OCI-LY1 (cell line): Measurements from ENCODE around the gene RBM25.
A peak's percentile ranks its signal among the peaks of the same experiment; 100 is the strongest.

Experiments used
- H2AFZ ChIP-seq: fragments of 200-600 bp; sonication (generic), shearing (Covaris generic); 2 replicates; pipeline ENCODE4 v1.6.0; 2014; ENCODE audit warnings: antibody characterized with exemption, mild to moderate bottlenecking, low read length
- H3F3A ChIP-seq: fragments of 200-600 bp; sonication (generic), shearing (Covaris generic); 2 replicates; pipeline ENCODE4 v1.6.0; 2014; ENCODE audit warnings: mild to moderate bottlenecking, antibody characterized with exemption, low read length, moderate library complexity; ENCODE audit not compliant: insufficient read depth
- H3K27ac ChIP-seq: fragments of 200-600 bp; sonication (generic); 2 replicates; pipeline ENCODE4 v1.5.1; 2014; ENCODE audit warnings: low read length, mixed run types, mild to moderate bottlenecking, low read depth; ENCODE audit not compliant: poor library complexity, severe bottlenecking
- H3K27me3 ChIP-seq: fragments of 200-600 bp; sonication (generic); 2 replicates; pipeline ENCODE4 v1.6.0; 2014; ENCODE audit warnings: antibody characterized with exemption, mild to moderate bottlenecking, low read length, moderate library complexity; ENCODE audit not compliant: insufficient read depth
- H3K36me3 ChIP-seq: fragments of 200-600 bp; sonication (generic); 2 replicates; pipeline ENCODE4 v1.6.1; 2014; ENCODE audit warnings: mild to moderate bottlenecking, antibody characterized with exemption, low read length, moderate library complexity, mixed read lengths; ENCODE audit not compliant: insufficient read depth
- H3K4me1 ChIP-seq: fragments of 200-600 bp; sonication (generic); 2 replicates; pipeline ENCODE4 v1.5.1; 2014; ENCODE audit warnings: mild to moderate bottlenecking, low read length, moderate library complexity; ENCODE audit not compliant: insufficient read depth, severe bottlenecking
- H3K4me2 ChIP-seq: fragments of 200-600 bp; sonication (generic), shearing (Covaris generic); 2 replicates; pipeline ENCODE4 v1.6.1; 2014; ENCODE audit warnings: low read length
- H3K4me3 ChIP-seq: fragments of 200-600 bp; sonication (generic); 2 replicates; pipeline ENCODE4 v1.5.1; 2014; ENCODE audit warnings: low read length, low read depth, mild to moderate bottlenecking, mixed read lengths; ENCODE audit not compliant: poor library complexity, severe bottlenecking
- H3K79me2 ChIP-seq: fragments of 200-600 bp; shearing (Covaris generic); 2 replicates; pipeline ENCODE4 v1.6.1; 2016; ENCODE audit warnings: mixed run types, low read length, mixed read lengths; ENCODE audit not compliant: insufficient read depth
- H3K9ac ChIP-seq: fragments of 200-600 bp; sonication (generic), shearing (Covaris generic); 2 replicates; pipeline ENCODE4 v1.6.1; 2014; ENCODE audit warnings: mild to moderate bottlenecking, low read length, mixed read lengths
- H3K9me2 ChIP-seq: fragments of 200-600 bp; sonication (generic), shearing (Covaris generic); 2 replicates; pipeline ENCODE4 v1.6.1; 2014; ENCODE audit warnings: low read depth, mild to moderate bottlenecking, low read length, mixed read lengths
- H3K9me3 ChIP-seq: fragments of 200-600 bp; shearing (Covaris generic); 2 replicates; pipeline ENCODE4 v1.6.1; 2014; ENCODE audit warnings: low read length, mixed read lengths
- H4K20me1 ChIP-seq: fragments of 200-600 bp; sonication (generic), shearing (Covaris generic); 2 replicates; pipeline ENCODE4 v1.6.0; 2016; ENCODE audit warnings: mild to moderate bottlenecking, low read length; ENCODE audit not compliant: insufficient read depth
- CTCF ChIP-seq: fragments of 200-600 bp; sonication (generic), shearing (Covaris generic); IDR thresholded peaks from 2 replicates; pipeline ENCODE4 v1.5.1; 2017; ENCODE audit warnings: mild to moderate bottlenecking, antibody characterized with exemption, low read length, moderate library complexity, mixed read lengths
- EZH2 ChIP-seq: fragments of 200-600 bp; sonication (generic), shearing (Covaris generic); IDR thresholded peaks from 2 replicates; pipeline ENCODE4 v1.8.0; 2017; ENCODE audit warnings: borderline replicate concordance, mixed run types, mild to moderate bottlenecking, antibody characterized with exemption, low read length, moderate library complexity, mixed read lengths

Gene RBM25

GRCh38 chr14:73125746-73126145, 67.4 kb downstream of the RBM25 start:
- Histone ChIP-seq H3F3A (no peaks in the 10 kb centered on the region), H3K79me2 (no peaks in the 10 kb centered on the region), H3K4me3 (no peak overlapping the region), H3K4me2 (no peak overlapping the region), H3K36me3 (peaks cover 49% of the 10 kb centered on the region), H3K9me2 (no peaks in the 10 kb centered on the region), H3K9ac (no peak overlapping the region), H2AFZ (no peak overlapping the region), H4K20me1 (no peaks in the 10 kb centered on the region), H3K27me3 (no peaks in the 10 kb centered on the region), H3K9me3 (no peaks in the 10 kb centered on the region), H3K4me1 (no peaks in the 10 kb centered on the region), H3K27ac (no peak overlapping the region)
- TF ChIP-seq CTCF = no peak
- no peak for TF ChIP-seq EZH2

GRCh38 chr14:73133795-73134194, 75.5 kb downstream of the RBM25 start:
- H3K4me2 ChIP-seq = no peak overlapping the region
- no peak overlapping the region for H3K9ac ChIP-seq
- H3K4me3 ChIP-seq = no peak overlapping the region
- H2AFZ ChIP-seq = no peak overlapping the region
- peaks cover 17% of the 10 kb centered on the region for H3K4me1 ChIP-seq
- TF ChIP-seq CTCF = no peak
- H3K36me3 ChIP-seq = no peaks in the 10 kb centered on the region
- no peak overlapping the region for H3K27ac ChIP-seq
- no peaks in the 10 kb centered on the region for H3K27me3 ChIP-seq
- H3K9me2 ChIP-seq = no peaks in the 10 kb centered on the region
- peaks cover 4% of the 10 kb centered on the region; the same call in 1 of the 2 replicates for H3F3A ChIP-seq
- no peaks in the 10 kb centered on the region for H4K20me1 ChIP-seq
- H3K9me3 ChIP-seq = no peaks in the 10 kb centered on the region
- peaks cover 7% of the 10 kb centered on the region for H3K79me2 ChIP-seq

GRCh38 chr14:73136085-73136386, 77.7 kb downstream of the RBM25 start:
- Histone ChIP-seq H3F3A (peaks cover 4% of the 10 kb centered on the region; the same call in 1 of the 2 replicates), H3K79me2 (peaks cover 22% of the 10 kb centered on the region), H2AFZ (peak overlapping the region; percentile 50), H4K20me1 (no peaks in the 10 kb centered on the region), H3K9me3 (no peaks in the 10 kb centered on the region), H3K27me3 (no peaks in the 10 kb centered on the region), H3K27ac (peak overlapping the region; percentile 63), H3K9ac (peak overlapping the region; percentile 44), H3K4me3 (peak overlapping the region; percentile 78), H3K36me3 (no peaks in the 10 kb centered on the region), H3K9me2 (no peaks in the 10 kb centered on the region), H3K4me1 (peaks cover 17% of the 10 kb centered on the region), H3K4me2 (peak overlapping the region; percentile 96)
- TF ChIP-seq EZH2 = no peak
- TF ChIP-seq CTCF = no peak
